Ramos (cell line): ENCODE results near the gene FNIP2.
"Not testable (repeated sequence)": the region's sequence is repeated elsewhere in the genome, so short reads cannot be mapped to it uniquely, and the experiment has no call there.

Experiments used
- in situ Hi-C: fragments of 300-500 bp; cut with MboI; formaldehyde crosslinking; loops from one replicate; pipeline ENCODE4 v1.14.3; 2022; ENCODE audit warnings: low sequenced_read_pairs; ENCODE audit not compliant: unreplicated experiment

Gene FNIP2

GRCh38 chr4:158787709-158788475, 19.1 kb downstream of the FNIP2 start:
- in situ Hi-C loops = no loop called here

GRCh38 chr4:158788516-158788915, 19.7 kb downstream of the FNIP2 start:
- in situ Hi-C loops = no loop called here

DNA sequence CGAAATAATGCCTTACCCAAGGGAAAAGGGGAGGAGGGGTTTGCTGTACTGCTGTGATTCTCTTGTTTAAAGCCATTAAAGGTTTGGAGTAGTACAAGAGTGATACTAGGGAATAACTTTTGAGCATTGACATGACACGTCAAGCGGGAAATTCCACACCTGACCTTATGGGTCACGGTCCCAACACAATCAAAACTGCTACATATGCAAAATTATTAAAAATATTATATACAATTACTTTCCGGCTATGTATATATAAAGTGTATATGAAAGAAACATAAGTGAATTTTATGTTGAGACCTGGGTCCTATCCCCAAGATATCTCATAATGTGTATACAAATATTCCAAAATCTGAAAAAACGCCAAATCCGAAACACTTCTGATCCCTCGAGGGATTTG, 21.0 kb downstream of the FNIP2 start:
- in situ Hi-C loops = no loop called here

GRCh38 chr4:158793021-158793420, 24.2 kb downstream of the FNIP2 start:
- in situ Hi-C loops = no loop called here

GRCh38 chr4:158793430-158793829, 24.6 kb downstream of the FNIP2 start:
- in situ Hi-C loops = not testable (repeated sequence)

- in situ Hi-C loops = no loop called here
These were observed 27.7 kb downstream of the FNIP2 start for GRCh38 chr4:158796370-158797140.

GRCh38 chr4:158798062-158798461, 29.2 kb downstream of the FNIP2 start:
- in situ Hi-C loops = no loop called here

DNA sequence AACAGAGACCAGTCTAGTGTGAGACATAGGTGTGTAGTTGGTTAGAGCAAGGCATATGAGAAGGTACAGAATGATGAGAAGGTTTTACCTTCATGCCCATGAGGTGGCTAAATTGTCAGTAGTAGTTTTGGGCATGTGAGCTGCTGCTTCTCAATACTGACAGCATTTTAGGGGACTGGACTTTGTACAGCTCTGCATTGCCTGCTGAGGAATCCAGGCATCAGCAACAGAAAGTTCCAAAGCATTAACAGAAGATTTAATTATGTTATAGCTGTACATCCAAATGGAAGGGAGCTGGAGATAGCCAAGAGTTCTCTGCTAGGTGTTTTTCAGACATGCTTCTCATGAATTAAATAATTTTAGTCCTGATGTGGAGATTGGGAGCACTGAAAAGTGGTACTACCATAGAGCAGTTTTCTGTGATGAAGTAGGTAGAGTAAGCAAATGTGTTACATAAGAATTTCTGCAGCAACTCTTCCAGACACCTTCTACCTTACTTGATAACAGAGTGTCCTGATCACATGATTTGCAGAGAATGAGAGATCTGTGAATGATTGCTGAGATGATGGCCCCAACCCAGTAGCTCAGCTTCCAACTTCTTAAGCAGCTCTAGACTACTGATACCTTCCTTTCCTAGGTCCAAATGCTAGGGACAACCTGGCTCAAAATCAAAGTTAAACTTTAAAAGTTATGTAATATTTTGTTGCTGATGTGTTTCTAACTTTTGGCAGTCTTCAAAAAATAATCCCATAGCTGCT, 30.4 kb downstream of the FNIP2 start:
- in situ Hi-C loops = no loop called here

GRCh38 chr4:158799856-158800255, 31.0 kb downstream of the FNIP2 start:
- in situ Hi-C loops = no loop called here

DNA sequence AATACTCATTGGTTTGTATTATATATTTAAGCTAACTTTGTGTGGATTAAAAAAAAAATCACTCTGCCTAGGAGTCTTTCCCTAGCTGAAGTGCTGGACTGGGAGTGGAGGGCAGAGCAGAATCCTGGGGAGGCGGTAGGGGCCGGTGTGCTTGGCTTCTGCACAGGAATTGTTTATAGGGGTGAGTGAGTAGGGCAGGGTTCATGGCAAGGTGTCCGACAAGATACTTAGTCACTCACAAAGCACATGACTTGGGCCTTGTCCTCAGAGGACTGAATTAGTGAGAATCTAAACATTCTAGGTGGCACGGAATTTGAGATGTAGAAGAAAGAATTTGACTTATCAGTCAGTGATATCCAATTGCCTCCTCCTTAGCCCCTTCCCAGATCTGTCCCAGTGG, 32.2 kb downstream of the FNIP2 start:
- in situ Hi-C loops = no loop called here

DNA sequence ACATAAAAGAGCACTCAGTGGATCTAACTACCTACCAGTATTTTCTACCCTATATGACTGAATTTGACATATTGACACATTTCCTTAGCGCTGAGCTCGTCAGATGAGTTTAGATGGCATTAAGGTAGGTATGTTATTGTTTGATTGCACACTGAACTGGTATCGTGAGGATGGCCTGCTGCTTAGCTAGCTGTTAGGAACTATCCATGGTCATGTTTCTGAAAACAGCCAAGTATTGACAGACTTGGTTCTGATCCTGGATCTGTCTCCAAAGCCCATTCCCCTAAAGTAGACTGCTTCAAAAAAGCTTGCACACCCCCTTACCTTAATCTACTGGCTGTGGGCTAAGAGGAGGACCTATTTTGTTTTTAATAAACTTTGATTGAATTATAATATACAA, 32.9 kb downstream of the FNIP2 start:
- in situ Hi-C loops = no loop called here

GRCh38 chr4:158802914-158803313, 34.1 kb downstream of the FNIP2 start:
- in situ Hi-C loops = no loop called here

- in situ Hi-C loops = no loop called here
These were observed 37.0 kb downstream of the FNIP2 start for GRCh38 chr4:158805635-158806471.

- in situ Hi-C loops = no loop called here
These were observed 38.9 kb downstream of the FNIP2 start for GRCh38 chr4:158807691-158808090.

GRCh38 chr4:158808399-158808798, 39.6 kb downstream of the FNIP2 start:
- in situ Hi-C loops = no loop called here

GRCh38 chr4:158809208-158809607, 40.4 kb downstream of the FNIP2 start:
- in situ Hi-C loops = not testable (repeated sequence)

- in situ Hi-C loops = no loop called here
These were observed 41.0 kb downstream of the FNIP2 start for GRCh38 chr4:158809611-158810486.

DNA sequence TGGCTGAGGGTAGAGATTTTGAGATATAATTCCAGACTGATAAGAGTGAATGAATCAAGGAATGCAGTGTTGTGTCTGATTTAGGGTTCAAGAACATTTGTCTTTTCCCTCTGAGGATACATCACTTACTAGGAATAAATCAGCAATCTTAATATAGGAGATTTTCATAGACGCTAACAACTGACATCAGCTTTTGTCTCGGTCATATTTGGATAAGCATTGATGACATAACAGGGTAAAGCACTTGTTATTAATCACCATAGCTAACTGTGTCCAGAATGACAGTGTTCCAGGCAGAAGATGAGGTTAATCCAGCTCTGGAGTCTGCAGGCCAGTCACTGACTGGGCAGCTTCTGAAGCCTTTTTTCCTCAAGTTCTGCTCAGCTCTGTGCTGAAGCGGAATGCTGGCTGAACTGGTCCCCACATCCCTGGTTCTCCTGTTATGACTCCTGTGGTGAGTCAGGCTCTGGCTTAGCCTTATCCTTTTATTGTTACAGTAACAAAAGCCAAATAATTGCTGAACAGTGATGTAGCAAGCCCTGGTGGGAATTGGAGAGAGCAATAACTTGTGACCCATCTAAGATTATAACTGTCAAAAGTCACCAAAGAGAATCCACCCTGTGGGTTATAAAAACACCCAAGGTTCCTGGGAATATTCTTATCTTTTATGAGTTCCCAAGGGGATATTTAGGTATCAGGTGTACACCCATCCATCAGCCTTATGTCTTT, 41.8 kb downstream of the FNIP2 start:
- in situ Hi-C loops = no loop called here

- in situ Hi-C loops = no loop called here
These were observed 42.4 kb downstream of the FNIP2 start for GRCh38 chr4:158811216-158811540.
